HepG2 (cell line): Measurements from ENCODE around the gene PRCD. TPM values are rescaled to one million over a fixed set of nuclear protein-coding genes. Genes with fewer than 3 reads are reported as not detected.

Experiments used
- AHR ChIP-seq: IDR thresholded peaks from 2 replicates; pipeline ENCODE4 v1.6.1; 2018; ENCODE audit warnings: missing genetic modification reagents, missing compliant biosample characterization
- BCL6 ChIP-seq: IDR thresholded peaks from 2 replicates; pipeline ENCODE4 v1.6.1; 2016; ENCODE audit warnings: missing genetic modification reagents, missing compliant biosample characterization
- ESRRA ChIP-seq: sonication (generic); formaldehyde crosslinking; IDR thresholded peaks from 2 replicates; pipeline ENCODE4 v1.5.1; 2020; ENCODE audit warnings: mild to moderate bottlenecking, low read depth, missing genetic modification reagents
- IRX3 ChIP-seq: sonication (generic); formaldehyde crosslinking; IDR thresholded peaks from 2 replicates; pipeline ENCODE4 v1.8.1; 2023; ENCODE audit warnings: mild to moderate bottlenecking, low read depth, missing genetic modification reagents, borderline replicate concordance
- KDM5B ChIP-seq: sonication (generic); formaldehyde crosslinking; IDR thresholded peaks from 2 replicates; pipeline ENCODE4 v1.4.0; 2020; ENCODE audit warnings: missing genetic modification reagents, mild to moderate bottlenecking, borderline replicate concordance
- MAX ChIP-seq: IDR thresholded peaks from 2 replicates; pipeline ENCODE4 v1.6.1; 2012; ENCODE audit warnings: inconsistent platforms
- MIER3 ChIP-seq: IDR thresholded peaks from 2 replicates; pipeline ENCODE4 v1.6.1; 2016; ENCODE audit warnings: missing compliant biosample characterization, borderline replicate concordance
- NCOR1 ChIP-seq: fragments of 200-600 bp; sonication (generic); IDR thresholded peaks from 2 replicates; pipeline ENCODE4 v1.7.0; 2017; ENCODE audit warnings: antibody characterized with exemption, low read length, borderline replicate concordance
- RAD21 ChIP-seq: fragments of 450-650 bp; formaldehyde crosslinking; IDR thresholded peaks from 2 replicates; pipeline ENCODE4 v1.5.0; 2020; ENCODE audit warnings: mild to moderate bottlenecking
- SMAD3 ChIP-seq: sonication (generic); formaldehyde crosslinking; IDR thresholded peaks from 2 replicates; pipeline ENCODE4 v1.4.0; 2020; ENCODE audit warnings: missing genetic modification reagents
- THAP11 ChIP-seq: IDR thresholded peaks from 2 replicates; pipeline ENCODE4 v1.6.1; 2016; ENCODE audit warnings: missing biosample characterization, missing genetic modification reagents
- ZBTB7B ChIP-seq: sonication (generic); formaldehyde crosslinking; IDR thresholded peaks from 2 replicates; pipeline ENCODE4 v1.4.0; 2020; ENCODE audit warnings: missing genetic modification reagents
- ZGPAT ChIP-seq: IDR thresholded peaks from 2 replicates; pipeline ENCODE4 v1.6.1; 2016; ENCODE audit warnings: mild to moderate bottlenecking
- ZNF205 ChIP-seq: IDR thresholded peaks from 2 replicates; pipeline ENCODE4 v1.6.1; 2018; ENCODE audit warnings: missing biosample characterization, missing genetic modification reagents
- ZNF512B ChIP-seq: sonication (generic); formaldehyde crosslinking; IDR thresholded peaks from 2 replicates; pipeline ENCODE4 v1.5.1; 2020; ENCODE audit warnings: missing genetic modification reagents, mild to moderate bottlenecking, borderline replicate concordance
- ZNF556 ChIP-seq: sonication (generic); formaldehyde crosslinking; IDR thresholded peaks from 2 replicates; pipeline ENCODE4 v1.4.0; 2020; ENCODE audit warnings: mild to moderate bottlenecking, missing genetic modification reagents, borderline replicate concordance
- ZSCAN25 ChIP-seq: sonication (generic); formaldehyde crosslinking; IDR thresholded peaks from 2 replicates; pipeline ENCODE4 v1.8.0; 2022; ENCODE audit warnings: mild to moderate bottlenecking, missing genetic modification reagents
- polyA plus RNA-seq, 8 experiments: library from polyadenylated mRNA; depleted of rRNA in 3 of 8; stranded (reverse) in 7 of 8; unstranded in 1 of 8; fragments of >200 nt; fragmentation: Illumina TruSeq in 4 of 8; extraction: Trizol in 4 of 8; gene quantifications; 2 replicates each; pipeline versions ENCODE4 v1.2.1 to v1.2.3, GENCODE V29; 2011 to 2016; ENCODE audit warnings: low read depth in 4 of 8, missing spikeins in 1 of 8, mixed read lengths in 1 of 8; ENCODE audit not compliant: insufficient read depth in 1 of 8
- total RNA-seq, 5 experiments: library from RNA; depleted of rRNA; stranded (reverse); fragments of >200 nt; fragmentation: Illumina TruSeq; extraction: Trizol; gene quantifications; 2 replicates each; pipeline ENCODE4 v1.2.3, GENCODE V29; 2016; ENCODE audit warnings: low read depth in 1 of 5

The PRCD gene
- total and polyA plus RNA-seq, 2 of the 13 experiments (the other 11 are each of a cell fraction or from before 2014, with no cell fraction given): 0.51 TPM; not detected in 1

GRCh38 chr17:76547183-76547641 lies 7.4 kb downstream of the PRCD start (continued):
- 0 out of 2 replicates have a peak, but pooled peaks have one; percentile 40 for TF ChIP-seq ZGPAT (CRISPR knock-in tag)
- TF ChIP-seq KDM5B (CRISPR knock-in tag): peak; percentile 41; the same call in 1 of the 2 replicates
- peak; percentile 42; the same call in 1 of the 2 replicates for TF ChIP-seq MAX
- TF ChIP-seq ZNF205 (CRISPR knock-in tag): peak; percentile 85
- TF ChIP-seq ESRRA: 0 out of 2 replicates have a peak, but pooled peaks have one; percentile 21
- 0 out of 2 replicates have a peak, but pooled peaks have one; percentile 51 for TF ChIP-seq AHR (CRISPR knock-in tag)
- TF ChIP-seq RAD21: peak; percentile 97
- peak; percentile 39; the same call in 1 of the 2 replicates for TF ChIP-seq ZSCAN25
- no peak for TF ChIP-seq ZNF512B (CRISPR knock-in tag)
- 0 out of 2 replicates have a peak, but pooled peaks have one; percentile 19 for TF ChIP-seq THAP11 (CRISPR knock-in tag)
- 0 out of 2 replicates have a peak, but pooled peaks have one; percentile 40 for TF ChIP-seq MIER3
- TF ChIP-seq SMAD3: 0 out of 2 replicates have a peak, but pooled peaks have one; percentile 45
- TF ChIP-seq ZNF556 (CRISPR knock-in tag): 0 out of 2 replicates have a peak, but pooled peaks have one; percentile 43
- 0 out of 2 replicates have a peak, but pooled peaks have one; percentile 42 for TF ChIP-seq IRX3 (CRISPR knock-in tag)
- 0 out of 2 replicates have a peak, but pooled peaks have one; percentile 10 for TF ChIP-seq BCL6 (CRISPR knock-in tag)
- TF ChIP-seq ZBTB7B: peak; percentile 84; the same call in 1 of the 2 replicates
- TF ChIP-seq NCOR1: no peak
